Uterus (tissue), 4 donors: ENCODE measurements around the gene VSIG8. TPM values are rescaled to one million over a fixed set of nuclear protein-coding genes. Genes with fewer than 3 reads are reported as not detected.

Source experiments
- DNase-seq, 2 donors: peaks; one replicate each; pipeline ENCODE4 v3.0.0-alpha.2; 2019 to 2020
- H3K27ac ChIP-seq, 2 donors: fragments of 200-600 bp; sonication (generic); 1 replicate in 1 of 2; 2 replicates in 1 of 2; pipeline ENCODE4 v1.5.1; 2016 to 2018
- H3K27me3 ChIP-seq, 2 donors: fragments of 200-600 bp; sonication (generic); one replicate each; pipeline ENCODE4 v1.5.1; 2018 to 2019; ENCODE audit warnings: control low read depth in 1 of 2
- H3K36me3 ChIP-seq, 2 donors: fragments of 200-600 bp; sonication (generic); one replicate each; pipeline ENCODE4 v1.5.1; 2019; ENCODE audit warnings: control low read depth in 1 of 2
- H3K4me1 ChIP-seq, 2 donors: fragments of 200-600 bp; sonication (generic); one replicate each; pipeline ENCODE4 v1.5.1; 2018 to 2019; ENCODE audit warnings: control low read depth in 1 of 2
- H3K4me3 ChIP-seq, 2 donors: fragments of 200-600 bp; sonication (generic); 1 replicate in 1 of 2; 2 replicates in 1 of 2; pipeline ENCODE4 v1.5.1; 2018 to 2019; ENCODE audit warnings: mild to moderate bottlenecking in 1 of 2
- H3K9me3 ChIP-seq, 2 donors: fragments of 200-600 bp; sonication (generic); one replicate each; pipeline ENCODE4 v1.5.1; 2019; ENCODE audit warnings: control low read depth in 1 of 2
- CTCF ChIP-seq, 4 experiments: fragments of 200-600 bp in 2 of 4; fragments of 450-650 bp in 2 of 4; sonication (generic) in 2 of 4; IDR thresholded peaks; one replicate each; pipeline ENCODE4 v1.5.1; 2016 to 2019; ENCODE audit warnings: antibody characterized with exemption in 4 of 4, mild to moderate bottlenecking in 2 of 4, moderate library complexity in 1 of 4
- POLR2A ChIP-seq, 2 donors: fragments of 450-650 bp; IDR thresholded peaks; one replicate each; pipeline ENCODE4 v1.6.1; 2016; ENCODE audit warnings: antibody characterized with exemption in 2 of 2, mild to moderate bottlenecking in 1 of 2, moderate library complexity in 1 of 2
- intact Hi-C: fragments of 100-400 bp; cut with DNase I; formaldehyde crosslinking; loops from one replicate; pipeline ENCODE4 v1.15.1; 2023; ENCODE audit warnings: low total_unique reads
- total RNA-seq, 4 donors: library from RNA; depleted of rRNA in 3 of 4; stranded (reverse); fragments of >200 nt in 3 of 4; gene quantifications; one replicate each; pipeline versions ENCODE4 v1.1.0 to v1.2.4, GENCODE V29; 2014 to 2023
- donor health status: DM: yes; HTN: yes; CAD: no.

The VSIG8 gene
- total RNA-seq, 4 donors from 2014 or later = 0.37 TPM; not detected in 3

DNA sequence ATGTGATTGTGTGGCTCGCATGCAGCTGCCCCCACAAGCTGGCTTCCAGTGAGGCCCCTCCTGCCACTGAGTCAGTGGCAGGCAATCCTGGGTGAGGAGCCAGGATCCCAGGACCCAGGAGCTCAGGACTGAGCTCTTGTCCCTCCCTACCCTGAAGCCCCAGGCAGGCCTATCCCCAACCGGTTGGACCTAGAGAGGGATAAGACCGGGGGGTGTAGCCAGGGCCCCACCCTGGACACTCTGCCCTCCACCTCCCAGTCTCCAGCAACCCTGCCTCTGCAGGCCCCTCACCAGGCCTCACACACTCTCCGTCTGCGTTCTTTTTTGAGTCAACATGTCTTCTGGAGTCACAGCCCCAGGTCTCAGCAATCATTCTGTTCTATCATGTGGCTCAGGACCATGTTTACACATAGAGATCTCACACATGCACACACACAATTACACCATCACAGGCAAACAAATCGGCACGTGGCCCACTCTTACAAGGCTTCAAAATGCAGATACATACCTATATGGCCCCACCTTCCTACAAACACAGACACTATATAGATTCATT lies 2.6 kb downstream of the VSIG8 start:
- Histone ChIP-seq H3K27me3 (no peaks in the 10 kb centered on the region), H3K4me1 (no peaks in the 10 kb centered on the region), H3K36me3 (no peaks in the 10 kb centered on the region), H3K27ac (no peak overlapping the region), H3K4me3 (no peak overlapping the region), H3K9me3 (no peaks in the 10 kb centered on the region)
- intact Hi-C loops = no loop called here
- TF ChIP-seq POLR2A (IDR thresholded peaks at IDR 0.05) (no peak), CTCF (IDR thresholded peaks at IDR 0.05) (no peak)
- no peak for DNase-seq

GRCh38 chr1:159857889-159858288 lies 4.6 kb downstream of the VSIG8 start:
- Histone ChIP-seq H3K36me3 (no peaks in the 10 kb centered on the region), H3K4me3 (no peak overlapping the region), H3K27me3 (no peaks in the 10 kb centered on the region), H3K27ac (no peak overlapping the region), H3K4me1 (no peaks in the 10 kb centered on the region), H3K9me3 (no peaks in the 10 kb centered on the region)
- TF ChIP-seq POLR2A (IDR thresholded peaks at IDR 0.05) = no peak
- TF ChIP-seq CTCF (IDR thresholded peaks at IDR 0.05) = no peak
- intact Hi-C loops = no loop called here
- DNase-seq = no peak

- intact Hi-C loops = no loop called here
- TF ChIP-seq POLR2A (IDR thresholded peaks at IDR 0.05) = no peak
- TF ChIP-seq CTCF (IDR thresholded peaks at IDR 0.05) = no peak
- no peak for DNase-seq
Measured at GRCh38 chr1:159856576-159856975, 5.9 kb downstream of the VSIG8 start.

GRCh38 chr1:159855709-159856108 lies 6.7 kb downstream of the VSIG8 start:
- intact Hi-C loops = no loop called here
- Histone ChIP-seq H3K27ac (peak overlapping the region in 1 of 2 donors; percentile 94), H3K36me3 (no peaks in the 10 kb centered on the region), H3K27me3 (no peaks in the 10 kb centered on the region), H3K4me3 (no peak overlapping the region), H3K9me3 (no peaks in the 10 kb centered on the region), H3K4me1 (no peaks in the 10 kb centered on the region)
- TF ChIP-seq POLR2A (IDR thresholded peaks at IDR 0.05) (no peak), CTCF (IDR thresholded peaks at IDR 0.05) (no peak)
- DNase-seq = no peak

More at GRCh38 chr1:159856576-159856975, 5.9 kb downstream of the VSIG8 start:
- no peaks in the 10 kb centered on the region for H3K9me3 ChIP-seq
- no peak overlapping the region for H3K27ac ChIP-seq
- H3K27me3 ChIP-seq = no peaks in the 10 kb centered on the region
- no peak overlapping the region for H3K4me3 ChIP-seq
- H3K36me3 ChIP-seq = no peaks in the 10 kb centered on the region
- no peaks in the 10 kb centered on the region for H3K4me1 ChIP-seq

GRCh38 chr1:159854693-159855192 lies 7.7 kb downstream of the VSIG8 start:
- peak; percentile 82 to 84 for DNase-seq
- Histone ChIP-seq H3K27me3 (no peaks in the 10 kb centered on the region), H3K9me3 (no peaks in the 10 kb centered on the region), H3K36me3 (no peaks in the 10 kb centered on the region), H3K27ac (peak overlapping the region; percentile 92 to 94), H3K4me1 (no peaks in the 10 kb centered on the region), H3K4me3 (peak overlapping the region; percentile 66 to 68)
- peak in 2 of 4 experiments; percentile 9 to 35 for TF ChIP-seq CTCF (IDR thresholded peaks at IDR 0.05)
- peak; percentile 71 to 82 for TF ChIP-seq POLR2A (IDR thresholded peaks at IDR 0.05)
- intact Hi-C loops = no loop called here
